Stomach smooth muscle (tissue), 2 donors: ENCODE data around the gene FLNA.
A peak's percentile ranks its signal among the peaks of the same experiment; 100 is the strongest.

Experiments
- H3K27ac ChIP-seq: one replicate; pipeline ENCODE4 v1.7.0; 2013; ENCODE audit warnings: mild to moderate bottlenecking, low read length, inconsistent platforms
- H3K27me3 ChIP-seq, 2 donors: one replicate each; pipeline ENCODE4 v1.7.0; 2013; ENCODE audit warnings: low read length in 2 of 2; ENCODE audit not compliant: insufficient read depth in 2 of 2, control insufficient read depth in 1 of 2
- H3K36me3 ChIP-seq, 2 donors: one replicate each; pipeline ENCODE4 v1.7.0; 2013; ENCODE audit warnings: low read length in 2 of 2; ENCODE audit not compliant: control insufficient read depth in 2 of 2, insufficient read depth in 2 of 2
- H3K4me1 ChIP-seq: one replicate; pipeline ENCODE4 v1.7.0; 2013; ENCODE audit warnings: low read length; ENCODE audit not compliant: control insufficient read depth, insufficient read depth
- H3K4me3 ChIP-seq, 2 donors: one replicate each; pipeline ENCODE4 v1.7.0; 2013; ENCODE audit warnings: low read length in 2 of 2
- H3K9ac ChIP-seq, 2 donors: one replicate each; pipeline ENCODE4 v1.7.0; 2013; ENCODE audit warnings: low read length in 2 of 2, mild to moderate bottlenecking in 1 of 2
- H3K9me3 ChIP-seq, 2 donors: one replicate each; pipeline ENCODE4 v1.7.0; 2013; ENCODE audit warnings: low read length in 2 of 2; ENCODE audit not compliant: control insufficient read depth in 2 of 2
- donor health status: healthy.
- donor health status: Pancreatic carcinoma.

FLNA gene, protein sequence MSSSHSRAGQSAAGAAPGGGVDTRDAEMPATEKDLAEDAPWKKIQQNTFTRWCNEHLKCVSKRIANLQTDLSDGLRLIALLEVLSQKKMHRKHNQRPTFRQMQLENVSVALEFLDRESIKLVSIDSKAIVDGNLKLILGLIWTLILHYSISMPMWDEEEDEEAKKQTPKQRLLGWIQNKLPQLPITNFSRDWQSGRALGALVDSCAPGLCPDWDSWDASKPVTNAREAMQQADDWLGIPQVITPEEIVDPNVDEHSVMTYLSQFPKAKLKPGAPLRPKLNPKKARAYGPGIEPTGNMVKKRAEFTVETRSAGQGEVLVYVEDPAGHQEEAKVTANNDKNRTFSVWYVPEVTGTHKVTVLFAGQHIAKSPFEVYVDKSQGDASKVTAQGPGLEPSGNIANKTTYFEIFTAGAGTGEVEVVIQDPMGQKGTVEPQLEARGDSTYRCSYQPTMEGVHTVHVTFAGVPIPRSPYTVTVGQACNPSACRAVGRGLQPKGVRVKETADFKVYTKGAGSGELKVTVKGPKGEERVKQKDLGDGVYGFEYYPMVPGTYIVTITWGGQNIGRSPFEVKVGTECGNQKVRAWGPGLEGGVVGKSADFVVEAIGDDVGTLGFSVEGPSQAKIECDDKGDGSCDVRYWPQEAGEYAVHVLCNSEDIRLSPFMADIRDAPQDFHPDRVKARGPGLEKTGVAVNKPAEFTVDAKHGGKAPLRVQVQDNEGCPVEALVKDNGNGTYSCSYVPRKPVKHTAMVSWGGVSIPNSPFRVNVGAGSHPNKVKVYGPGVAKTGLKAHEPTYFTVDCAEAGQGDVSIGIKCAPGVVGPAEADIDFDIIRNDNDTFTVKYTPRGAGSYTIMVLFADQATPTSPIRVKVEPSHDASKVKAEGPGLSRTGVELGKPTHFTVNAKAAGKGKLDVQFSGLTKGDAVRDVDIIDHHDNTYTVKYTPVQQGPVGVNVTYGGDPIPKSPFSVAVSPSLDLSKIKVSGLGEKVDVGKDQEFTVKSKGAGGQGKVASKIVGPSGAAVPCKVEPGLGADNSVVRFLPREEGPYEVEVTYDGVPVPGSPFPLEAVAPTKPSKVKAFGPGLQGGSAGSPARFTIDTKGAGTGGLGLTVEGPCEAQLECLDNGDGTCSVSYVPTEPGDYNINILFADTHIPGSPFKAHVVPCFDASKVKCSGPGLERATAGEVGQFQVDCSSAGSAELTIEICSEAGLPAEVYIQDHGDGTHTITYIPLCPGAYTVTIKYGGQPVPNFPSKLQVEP (N-terminal part only)

GRCh38 chrX:154374313-154375155, at the start of gene FLNA:
TSS of gene FLNA (minus strand) at chrX:154374634. CDS start at chrX:154371245, 3,389 bp downstream.
- H3K27me3 ChIP-seq: peaks cover 0 to 10% of the 10 kb centered on the region in 2 donors
- H3K4me3 ChIP-seq: peak within 1 kb of the TSS; percentile 88 to 89
- H3K27ac ChIP-seq: peak within 1 kb of the TSS; percentile 99
- H3K36me3 ChIP-seq: peaks cover 4 to 16% of the 10 kb centered on the region in 2 donors
- H3K4me1 ChIP-seq: peaks cover 25% of the 10 kb centered on the region
- peak within 1 kb of the TSS; percentile 99 for H3K9ac ChIP-seq
- no peaks in the 10 kb centered on the region for H3K9me3 ChIP-seq

GRCh38 chrX:154420402-154420756, 45.9 kb upstream of the FLNA start:
- Histone ChIP-seq H3K4me1 (peaks cover 5% of the 10 kb centered on the region), H3K9me3 (no peaks in the 10 kb centered on the region), H3K27ac (no peak overlapping the region), H3K27me3 (peaks cover 0 to 4% of the 10 kb centered on the region in 2 donors), H3K4me3 (no peak overlapping the region), H3K9ac (no peak overlapping the region), H3K36me3 (no peaks in the 10 kb centered on the region)

DNA sequence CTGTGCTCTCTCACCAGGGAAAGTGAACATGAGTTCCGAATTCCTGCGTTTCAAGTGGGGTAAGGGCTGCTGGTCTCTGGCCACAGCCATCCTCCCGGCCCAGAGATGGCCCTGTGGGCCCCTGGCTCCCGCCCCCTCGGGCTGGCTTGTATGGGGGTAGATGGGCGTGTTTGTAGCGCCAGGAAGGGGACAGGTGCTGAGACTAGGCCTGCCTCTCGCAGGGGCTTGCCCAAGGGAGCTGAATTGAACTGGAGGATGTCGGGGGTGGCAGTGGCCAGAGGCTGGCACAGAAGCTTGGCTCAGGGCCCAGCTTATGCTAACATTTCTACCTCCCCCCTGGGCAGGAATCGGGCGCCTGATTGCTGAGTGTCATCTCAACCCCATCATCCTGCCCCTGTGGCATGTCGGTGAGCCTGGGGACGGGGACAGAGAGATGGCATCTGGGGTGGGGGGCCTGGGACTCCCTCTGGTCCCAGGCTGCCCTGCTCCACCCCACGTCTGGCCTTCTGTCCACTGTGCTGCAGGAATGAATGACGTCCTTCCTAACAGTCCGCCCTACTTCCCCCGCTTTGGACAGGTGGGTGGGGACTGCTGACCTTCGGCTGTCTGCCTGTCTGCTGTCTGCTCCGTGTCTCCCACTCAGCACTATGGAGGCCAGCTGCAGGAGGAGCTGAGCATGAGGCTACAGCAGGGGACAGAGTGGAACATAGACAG, 45.4 kb upstream of the FLNA start:
- Histone ChIP-seq H3K36me3 (no peaks in the 10 kb centered on the region), H3K4me3 (no peak overlapping the region), H3K27ac (no peak overlapping the region), H3K9me3 (no peaks in the 10 kb centered on the region), H3K27me3 (peaks cover 0 to 4% of the 10 kb centered on the region in 2 donors), H3K4me1 (peaks cover 5% of the 10 kb centered on the region), H3K9ac (no peak overlapping the region)

GRCh38 chrX:154419189-154419588, 44.8 kb upstream of the FLNA start:
- H3K27ac ChIP-seq: no peak overlapping the region
- H3K27me3 ChIP-seq: peaks cover 0 to 4% of the 10 kb centered on the region in 2 donors
- no peak overlapping the region for H3K4me3 ChIP-seq
- no peak overlapping the region for H3K9ac ChIP-seq
- H3K9me3 ChIP-seq: no peaks in the 10 kb centered on the region
- no peaks in the 10 kb centered on the region for H3K36me3 ChIP-seq
- peaks cover 5% of the 10 kb centered on the region for H3K4me1 ChIP-seq

DNA sequence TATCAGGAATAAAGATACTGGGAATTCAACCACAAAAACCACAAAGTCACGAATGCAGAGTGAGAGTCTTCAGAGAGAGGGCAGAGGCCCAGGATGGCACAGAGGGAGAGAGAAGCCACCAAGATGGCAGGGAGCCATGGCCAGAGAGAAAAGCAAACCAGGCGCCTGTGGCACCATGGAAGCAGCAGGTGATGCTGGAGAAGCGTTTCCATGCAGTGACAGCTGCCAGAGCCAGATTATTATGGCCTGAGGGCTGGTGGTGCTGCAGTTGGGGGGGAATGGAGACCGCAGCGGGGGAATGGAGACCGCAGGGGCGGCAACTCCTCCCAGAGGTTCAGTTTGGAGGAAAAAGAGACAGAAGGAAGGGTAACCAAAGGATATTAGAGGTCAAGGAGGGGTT, 42.7 kb upstream of the FLNA start:
- Histone ChIP-seq H3K36me3 (peaks cover 0 to 3% of the 10 kb centered on the region in 2 donors), H3K9me3 (no peaks in the 10 kb centered on the region)

GRCh38 chrX:154413142-154413541, 38.7 kb upstream of the FLNA start:
- no peaks in the 10 kb centered on the region for H3K9me3 ChIP-seq
- peaks cover 0 to 3% of the 10 kb centered on the region in 2 donors for H3K27me3 ChIP-seq
- peak overlapping the region; percentile 31 for H3K27ac ChIP-seq
- peaks cover 9% of the 10 kb centered on the region for H3K4me1 ChIP-seq
- no peak overlapping the region for H3K9ac ChIP-seq
- H3K36me3 ChIP-seq: peaks cover 0 to 3% of the 10 kb centered on the region in 2 donors
- H3K4me3 ChIP-seq: no peak overlapping the region

More for the DNA sequence above, 42.7 kb upstream of the FLNA start:
- peaks cover 12% of the 10 kb centered on the region for H3K4me1 ChIP-seq
- H3K9ac ChIP-seq: no peak overlapping the region
- peaks cover 0 to 7% of the 10 kb centered on the region in 2 donors for H3K27me3 ChIP-seq
- H3K4me3 ChIP-seq: no peak overlapping the region
- no peak overlapping the region for H3K27ac ChIP-seq

DNA sequence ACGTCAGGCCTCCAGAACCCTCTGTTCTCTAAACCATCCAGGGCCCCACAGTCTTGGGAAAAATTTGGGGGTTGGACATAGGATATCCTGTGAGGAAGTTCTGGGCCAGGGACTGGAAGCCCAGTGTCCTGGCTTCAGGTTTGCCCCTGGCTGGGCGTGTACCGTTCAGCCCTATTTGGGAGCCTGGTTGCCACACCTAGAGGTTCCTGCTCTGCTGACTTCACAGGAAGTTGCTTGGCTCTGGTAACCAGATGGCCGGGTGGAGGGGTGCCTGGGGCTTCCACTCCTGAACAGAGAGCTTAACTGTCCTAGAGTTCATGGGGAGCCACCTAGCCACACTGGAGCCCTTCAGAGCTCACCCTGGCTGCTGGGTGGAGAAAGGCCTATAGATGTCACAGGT, 38.0 kb upstream of the FLNA start:
- H3K27me3 ChIP-seq: peaks cover 0 to 3% of the 10 kb centered on the region in 2 donors
- H3K4me1 ChIP-seq: peaks cover 9% of the 10 kb centered on the region
- peaks cover 0 to 3% of the 10 kb centered on the region in 2 donors for H3K36me3 ChIP-seq
- peak overlapping the region in 1 of 2 donors; percentile 76 for H3K4me3 ChIP-seq
- H3K9ac ChIP-seq: peak overlapping the region; percentile 62 to 64
- H3K27ac ChIP-seq: peak overlapping the region; percentile 31
- no peaks in the 10 kb centered on the region for H3K9me3 ChIP-seq

- Histone ChIP-seq H3K27ac (peak overlapping the region; percentile 69), H3K9ac (peak overlapping the region; percentile 62 to 64), H3K27me3 (peaks cover 0 to 3% of the 10 kb centered on the region in 2 donors), H3K36me3 (peaks cover 0 to 3% of the 10 kb centered on the region in 2 donors), H3K4me1 (peaks cover 9% of the 10 kb centered on the region), H3K4me3 (peak overlapping the region; percentile 59 to 76), H3K9me3 (no peaks in the 10 kb centered on the region)
These were observed 37.5 kb upstream of the FLNA start for GRCh38 chrX:154411981-154412340.

DNA sequence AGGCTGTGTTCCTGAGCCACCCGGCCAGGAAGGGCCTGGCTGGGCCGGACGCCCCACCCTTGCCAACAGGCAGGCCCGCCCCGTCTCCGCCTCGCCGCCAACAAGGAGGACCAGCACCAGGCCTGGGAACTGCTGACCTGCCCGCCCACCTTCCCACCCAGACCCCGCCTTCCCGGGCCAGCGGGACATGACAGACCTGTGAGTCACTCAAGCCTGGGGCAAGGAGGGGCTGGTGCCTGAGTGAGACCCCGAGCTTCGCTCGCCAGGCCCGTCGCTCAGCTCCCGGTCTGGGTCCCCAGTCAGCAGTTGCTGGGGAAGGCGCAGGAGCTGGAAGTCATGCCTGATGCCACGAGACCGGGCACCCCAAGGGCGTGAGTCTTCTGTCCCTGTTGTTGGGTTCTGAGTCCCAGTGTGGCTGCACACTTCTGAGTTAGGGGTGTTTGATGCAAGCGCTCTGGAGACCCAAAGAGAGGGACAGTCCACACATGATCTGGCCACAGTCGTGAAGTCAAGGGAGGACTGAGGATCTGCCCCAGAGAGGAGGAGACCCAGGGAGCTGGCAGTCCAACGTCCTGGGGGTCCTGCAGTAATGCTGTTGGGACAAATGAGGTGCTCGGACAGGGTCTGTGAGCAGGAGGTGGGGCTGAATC, 34.9 kb upstream of the FLNA start, which contains the start of gene DNASE1L1:
Gene DNASE1L1, minus strand, starts transcription at position 33 of the 650 bp plus-strand sequence. CDS start 3,686 bp downstream, outside the sequence.
- no peaks in the 10 kb centered on the region for H3K9me3 ChIP-seq
- no peak within 1 kb of the TSS for H3K27ac ChIP-seq
- H3K4me1 ChIP-seq: peaks cover 9% of the 10 kb centered on the region
- H3K36me3 ChIP-seq: peaks cover 0 to 3% of the 10 kb centered on the region in 2 donors
- peak within 1 kb of the TSS in 1 of 2 donors; percentile 28 for H3K9ac ChIP-seq
- H3K4me3 ChIP-seq: peak within 1 kb of the TSS in 1 of 2 donors; percentile 22
- H3K27me3 ChIP-seq: peaks cover 0 to 3% of the 10 kb centered on the region in 2 donors
